Measurements from ENCODE around the gene OR51I2.

The OR51I2 gene

DNA sequence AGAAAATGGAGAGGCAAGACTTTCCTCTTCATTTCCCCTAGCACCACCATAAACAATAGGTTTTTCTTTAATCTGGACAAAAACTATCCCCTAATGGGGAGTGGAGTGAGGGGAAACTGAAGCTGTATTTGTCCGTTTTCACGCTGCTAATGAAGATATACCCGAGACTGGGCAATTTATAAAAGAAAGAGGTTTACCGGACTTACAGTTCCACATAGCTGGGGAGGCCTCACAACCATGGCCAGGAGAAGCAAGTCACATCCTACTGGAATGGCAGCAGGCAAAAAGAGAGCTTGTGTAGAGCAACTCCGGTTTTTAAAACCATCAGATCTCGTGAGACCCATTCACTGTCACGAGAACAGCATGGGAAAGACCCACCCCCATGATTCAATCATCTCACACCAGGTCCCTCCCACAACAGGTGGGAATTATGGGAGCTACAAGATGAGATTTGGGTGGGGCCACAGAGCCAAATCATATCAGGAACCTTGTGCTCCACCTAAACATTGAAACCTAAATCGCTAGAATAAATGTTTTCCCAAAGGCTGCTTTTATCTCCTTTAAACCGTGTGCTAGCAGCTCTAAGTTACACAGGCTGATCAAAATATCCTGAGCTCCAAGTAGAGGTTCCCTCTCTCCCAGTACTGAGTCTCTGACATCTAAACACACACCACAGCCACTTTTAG, 56.4 kb downstream of the OR51I2 start:
- no peak for DNase-seq (ENCODE audit: low read depth in 3 of 3)
